Liver (tissue), 3 donors: ENCODE data around the gene FANCL.

Experiments used
- CTCF ChIP-seq: fragments of 150-350 bp; IDR thresholded peaks from 2 replicates; pipeline ENCODE4 v1.5.1; 2017; ENCODE audit warnings: improper control_type of control experiment, low read depth, low read length; ENCODE audit not compliant: missing input control
- EGR1 ChIP-seq, 2 donors: IDR thresholded peaks; 2 replicates each; pipeline ENCODE4 v1.6.1; 2016 to 2018; ENCODE audit warnings: antibody characterized with exemption in 2 of 2, low read depth in 2 of 2
- HNF4G ChIP-seq: IDR thresholded peaks from 2 replicates; pipeline ENCODE4 v1.6.1; 2016; ENCODE audit warnings: antibody characterized with exemption
- RAD21 ChIP-seq, 2 donors: IDR thresholded peaks; 2 replicates each; pipeline ENCODE4 v1.6.1; 2016; ENCODE audit warnings: antibody characterized with exemption in 2 of 2, mild to moderate bottlenecking in 2 of 2
- TAF1 ChIP-seq: conservative IDR thresholded peaks from 2 replicates; pipeline ENCODE4 v1.6.1; 2016; ENCODE audit warnings: antibody characterized with exemption, mild to moderate bottlenecking
- YY1 ChIP-seq: IDR thresholded peaks from 2 replicates; pipeline ENCODE4 v1.6.1; 2016; ENCODE audit warnings: antibody characterized with exemption, mild to moderate bottlenecking
- ZBTB33 ChIP-seq: IDR thresholded peaks from 2 replicates; pipeline ENCODE4 v1.6.1; 2016; ENCODE audit warnings: antibody characterized with exemption
- TF ChIP-seq, protein P1 (sequence below): IDR thresholded peaks from 2 replicates; pipeline ENCODE4 v1.6.1; 2016; ENCODE audit warnings: antibody characterized with exemption
- donor health status: healthy.
- donor health status: healthy.

GRCh38 chr2:58207189-58207588 is 33.9 kb downstream of the FANCL start:
- TF ChIP-seq CTCF (no peak), TAF1 (no peak), RAD21 (IDR thresholded peaks at IDR 0.05) (no peak), EGR1 (IDR thresholded peaks at IDR 0.05; ENCODE audit: low read depth in 2 of 2) (no peak), YY1 (no peak), HNF4G (no peak), ZBTB33 (no peak)
- TF ChIP-seq, protein P1, sequence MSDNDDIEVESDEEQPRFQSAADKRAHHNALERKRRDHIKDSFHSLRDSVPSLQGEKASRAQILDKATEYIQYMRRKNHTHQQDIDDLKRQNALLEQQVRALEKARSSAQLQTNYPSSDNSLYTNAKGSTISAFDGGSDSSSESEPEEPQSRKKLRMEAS, result no peak
